ENCODE measurements around the gene PRPF6. TPM values are rescaled to one million over a fixed set of nuclear protein-coding genes. Genes with fewer than 3 reads are reported as not detected.

The PRPF6 gene
- polyA plus RNA-seq, 1 donor from 2014 or later, result 91.9 TPM

GRCh38 chr20:64041781-64042053, 60.8 kb downstream of the PRPF6 start:
- H3K27me3 ChIP-seq (ENCODE audit: insufficient read depth, low read depth, low read length), result peaks cover 96% of the 10 kb centered on the region
- H3K36me3 ChIP-seq (ENCODE audit: insufficient read depth, low read length), result no peaks in the 10 kb centered on the region
- H3K79me2 ChIP-seq (replicated peaks; ENCODE audit: insufficient read depth, low read length), result no peaks in the 10 kb centered on the region
- no peaks in the 10 kb centered on the region for H3K9me2 ChIP-seq (ENCODE audit: insufficient read depth, low read length)
- H4K20me1 ChIP-seq (ENCODE audit: insufficient read depth), result no peaks in the 10 kb centered on the region
- H3K27ac ChIP-seq (ENCODE audit: low read length), result no peak overlapping the region
- no peaks in the 10 kb centered on the region for H3F3A ChIP-seq (ENCODE audit: insufficient read depth, low read length, poor library complexity, severe bottlenecking)
- H2AFZ ChIP-seq (ENCODE audit: low read depth, low read length), result no peak overlapping the region
- H3K9me3 ChIP-seq (ENCODE audit: low read length), result no peaks in the 10 kb centered on the region
- H3K4me3 ChIP-seq (ENCODE audit: low read length), result no peak overlapping the region
- TF ChIP-seq EZH2 (IDR thresholded peaks at IDR 0.05; ENCODE audit: borderline replicate concordance, insufficient read depth, low read length, poor library complexity, severe bottlenecking) (peak; percentile 28), TAF1 (IDR thresholded peaks at IDR 0.05; ENCODE audit: low read depth) (no peak), EP300 (conservative IDR thresholded peaks at IDR 0.05; ENCODE audit: poor library complexity, severe bottlenecking) (no peak)
- H3K4me2 ChIP-seq (ENCODE audit: low read length), result no peak overlapping the region
- no peak overlapping the region for H3K9ac ChIP-seq (ENCODE audit: low read length)

- no peaks in the 10 kb centered on the region for H4K20me1 ChIP-seq (ENCODE audit: insufficient read depth)
- H3K36me3 ChIP-seq (ENCODE audit: insufficient read depth, low read length), result no peaks in the 10 kb centered on the region
- H3K9me3 ChIP-seq (ENCODE audit: low read length), result no peaks in the 10 kb centered on the region
- no peaks in the 10 kb centered on the region for H3K79me2 ChIP-seq (replicated peaks; ENCODE audit: insufficient read depth, low read length)
- peak; percentile 58 for TF ChIP-seq EZH2 (IDR thresholded peaks at IDR 0.05; ENCODE audit: borderline replicate concordance, insufficient read depth, low read length, poor library complexity, severe bottlenecking)
- no peak for TF ChIP-seq MXI1 (conservative IDR thresholded peaks at IDR 0.05; ENCODE audit: poor library complexity, severe bottlenecking)
- H3K4me2 ChIP-seq (ENCODE audit: low read length), result no peak overlapping the region
- no peaks in the 10 kb centered on the region for H3F3A ChIP-seq (ENCODE audit: insufficient read depth, low read length, poor library complexity, severe bottlenecking)
- no peak overlapping the region for H3K9ac ChIP-seq (ENCODE audit: low read length)
- H3K27me3 ChIP-seq (ENCODE audit: insufficient read depth, low read depth, low read length), result peaks cover 96% of the 10 kb centered on the region
- H3K4me3 ChIP-seq (ENCODE audit: low read length), result peak overlapping the region; percentile 48
- no peaks in the 10 kb centered on the region for H3K9me2 ChIP-seq (ENCODE audit: insufficient read depth, low read length)
- H2AFZ ChIP-seq (ENCODE audit: low read depth, low read length), result no peak overlapping the region
- H3K27ac ChIP-seq (ENCODE audit: low read length), result no peak overlapping the region
Observed at GRCh38 chr20:64042054-64042781, 61.3 kb downstream of the PRPF6 start.

- TF ChIP-seq MXI1 (conservative IDR thresholded peaks at IDR 0.05; ENCODE audit: poor library complexity, severe bottlenecking) (no peak), TAF1 (IDR thresholded peaks at IDR 0.05; ENCODE audit: low read depth) (no peak), RAD21 (conservative IDR thresholded peaks at IDR 0.05) (no peak), SMC3 (conservative IDR thresholded peaks at IDR 0.05; ENCODE audit: poor library complexity) (no peak), POLR2AphosphoS5 (IDR thresholded peaks at IDR 0.05) (no peak), EP300 (conservative IDR thresholded peaks at IDR 0.05; ENCODE audit: poor library complexity, severe bottlenecking) (no peak)
- no peak overlapping the region for H3K4me2 ChIP-seq (ENCODE audit: low read length)
- no peaks in the 10 kb centered on the region for H3K9me2 ChIP-seq (ENCODE audit: insufficient read depth, low read length)
- no peak overlapping the region for H3K27ac ChIP-seq (ENCODE audit: low read length)
- H3F3A ChIP-seq (ENCODE audit: insufficient read depth, low read length, poor library complexity, severe bottlenecking), result no peaks in the 10 kb centered on the region
- H3K9ac ChIP-seq (ENCODE audit: low read length), result no peak overlapping the region
- no peaks in the 10 kb centered on the region for H4K20me1 ChIP-seq (ENCODE audit: insufficient read depth)
- H3K36me3 ChIP-seq (ENCODE audit: insufficient read depth, low read length), result no peaks in the 10 kb centered on the region
- H3K4me3 ChIP-seq (ENCODE audit: low read length), result no peak overlapping the region
- peaks cover 95% of the 10 kb centered on the region for H3K27me3 ChIP-seq (ENCODE audit: insufficient read depth, low read depth, low read length)
- H2AFZ ChIP-seq (ENCODE audit: low read depth, low read length), result no peak overlapping the region
- no peaks in the 10 kb centered on the region for H3K9me3 ChIP-seq (ENCODE audit: low read length)
- no peaks in the 10 kb centered on the region for H3K79me2 ChIP-seq (replicated peaks; ENCODE audit: insufficient read depth, low read length)
Observed at GRCh38 chr20:64043768-64044167, 62.8 kb downstream of the PRPF6 start.

GRCh38 chr20:64044484-64045247, 63.7 kb downstream of the PRPF6 start:
- H3F3A ChIP-seq (ENCODE audit: insufficient read depth, low read length, poor library complexity, severe bottlenecking), result no peaks in the 10 kb centered on the region
- H3K4me3 ChIP-seq (ENCODE audit: low read length), result no peak overlapping the region
- no peak overlapping the region for H3K9ac ChIP-seq (ENCODE audit: low read length)
- no peaks in the 10 kb centered on the region for H4K20me1 ChIP-seq (ENCODE audit: insufficient read depth)
- no peak overlapping the region for H3K4me2 ChIP-seq (ENCODE audit: low read length)
- H3K9me3 ChIP-seq (ENCODE audit: low read length), result no peaks in the 10 kb centered on the region
- H3K27me3 ChIP-seq (ENCODE audit: insufficient read depth, low read depth, low read length), result peaks cover 90% of the 10 kb centered on the region
- H2AFZ ChIP-seq (ENCODE audit: low read depth, low read length), result no peak overlapping the region
- H3K9me2 ChIP-seq (ENCODE audit: insufficient read depth, low read length), result no peaks in the 10 kb centered on the region
- no peak overlapping the region for H3K27ac ChIP-seq (ENCODE audit: low read length)
- no peak for TF ChIP-seq TAF1 (IDR thresholded peaks at IDR 0.05; ENCODE audit: low read depth)
- no peak for TF ChIP-seq SMC3 (conservative IDR thresholded peaks at IDR 0.05; ENCODE audit: poor library complexity)
- no peak for TF ChIP-seq MXI1 (conservative IDR thresholded peaks at IDR 0.05; ENCODE audit: poor library complexity, severe bottlenecking)
- no peak for TF ChIP-seq EP300 (conservative IDR thresholded peaks at IDR 0.05; ENCODE audit: poor library complexity, severe bottlenecking)
- no peak for TF ChIP-seq RAD21 (conservative IDR thresholded peaks at IDR 0.05)
- no peak for TF ChIP-seq CTCF (IDR thresholded peaks at IDR 0.05; ENCODE audit: poor library complexity, severe bottlenecking)
- TF ChIP-seq REST (IDR thresholded peaks at IDR 0.05; ENCODE audit: borderline replicate concordance), result no peak
- no peak for TF ChIP-seq EZH2 (IDR thresholded peaks at IDR 0.05; ENCODE audit: borderline replicate concordance, insufficient read depth, low read length, poor library complexity, severe bottlenecking)
- no peak for TF ChIP-seq POLR2AphosphoS5 (IDR thresholded peaks at IDR 0.05)
- H3K36me3 ChIP-seq (ENCODE audit: insufficient read depth, low read length), result no peaks in the 10 kb centered on the region
- no peaks in the 10 kb centered on the region for H3K79me2 ChIP-seq (replicated peaks; ENCODE audit: insufficient read depth, low read length)
